ENCODE results near the gene DNAAF9. TPM values are rescaled to one million over a fixed set of nuclear protein-coding genes. Genes with fewer than 3 reads are reported as not detected.
A peak's percentile ranks its signal among the peaks of the same experiment; 100 is the strongest.
"Not testable (repeated sequence)": the region's sequence is repeated elsewhere in the genome, so short reads cannot be mapped to it uniquely, and the experiment has no call there.

DNAAF9 gene
- total RNA-seq, 2 donors from 2014 or later = 2.4 to 3.9 TPM

DNA sequence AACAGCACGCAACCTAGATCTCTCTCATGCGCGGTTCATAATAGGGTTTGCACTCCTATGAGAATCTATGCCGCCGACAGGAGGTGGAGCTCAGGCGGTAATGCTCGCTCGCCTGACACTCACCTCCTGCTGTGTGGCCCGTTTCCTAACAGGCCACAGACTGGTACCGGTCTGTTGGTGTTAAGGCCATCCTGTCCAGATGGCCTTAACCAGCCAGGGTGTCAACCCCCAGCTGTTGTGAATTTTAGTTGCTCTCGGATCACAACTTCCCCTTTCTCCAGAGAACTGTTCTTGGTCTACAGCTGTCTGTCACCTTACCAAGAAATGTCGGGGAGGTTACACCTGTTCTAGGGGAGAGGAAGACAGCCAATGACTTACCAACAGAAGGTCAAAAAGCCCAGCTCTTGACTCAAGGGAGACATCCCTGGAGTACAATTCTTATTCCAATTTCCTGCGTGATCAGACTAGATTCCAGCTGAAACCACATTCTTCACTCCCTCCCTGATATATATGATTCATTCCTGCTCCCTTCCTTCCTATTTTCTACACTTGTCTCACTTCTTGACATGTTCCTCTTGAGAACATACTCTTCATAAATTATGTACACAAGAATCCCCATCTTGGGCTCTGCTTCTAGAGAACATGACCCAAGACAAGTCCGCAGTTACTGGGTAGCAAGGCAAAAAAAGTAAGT lies 23.1 kb upstream of the DNAAF9 start:
- peaks cover 5 to 7% of the 10 kb centered on the region in 2 donors for H3K27me3 Mint-ChIP-seq
- DNase-seq (ENCODE audit: low spot score) (no peak), ATAC-seq (peak in 1 of 2 donors; percentile 36)
- H3K27ac Mint-ChIP-seq = no peak overlapping the region
- no peak overlapping the region for H3K4me3 Mint-ChIP-seq
- H3K36me3 Mint-ChIP-seq = no peaks in the 10 kb centered on the region
- peaks cover 0 to 3% of the 10 kb centered on the region in 2 donors for H3K4me1 Mint-ChIP-seq (ENCODE audit: low read depth in 2 of 2)
- H3K9me3 Mint-ChIP-seq = no peaks in the 10 kb centered on the region

DNA sequence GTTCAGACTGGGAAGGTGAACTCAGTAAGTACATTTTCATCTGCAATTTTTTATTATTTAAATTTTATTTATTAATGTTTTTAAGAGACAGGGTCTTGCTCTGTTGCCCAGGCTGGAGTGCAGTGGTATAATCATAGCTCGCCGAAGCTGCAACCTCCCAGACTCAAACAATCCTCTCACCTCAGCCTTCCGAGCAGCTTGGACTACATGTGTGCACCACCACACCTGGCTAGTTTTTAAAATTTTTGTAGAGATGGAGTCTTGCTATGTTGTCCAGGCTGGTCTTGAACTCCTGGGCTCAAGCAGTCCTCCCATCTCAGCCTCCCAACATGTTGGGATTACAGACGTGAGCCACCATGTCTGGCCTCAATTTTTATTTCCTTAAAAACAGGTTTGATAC lies 19.3 kb upstream of the DNAAF9 start:
- ATAC-seq, H3K4me3 Mint-ChIP-seq: not testable (repeated sequence)

DNA sequence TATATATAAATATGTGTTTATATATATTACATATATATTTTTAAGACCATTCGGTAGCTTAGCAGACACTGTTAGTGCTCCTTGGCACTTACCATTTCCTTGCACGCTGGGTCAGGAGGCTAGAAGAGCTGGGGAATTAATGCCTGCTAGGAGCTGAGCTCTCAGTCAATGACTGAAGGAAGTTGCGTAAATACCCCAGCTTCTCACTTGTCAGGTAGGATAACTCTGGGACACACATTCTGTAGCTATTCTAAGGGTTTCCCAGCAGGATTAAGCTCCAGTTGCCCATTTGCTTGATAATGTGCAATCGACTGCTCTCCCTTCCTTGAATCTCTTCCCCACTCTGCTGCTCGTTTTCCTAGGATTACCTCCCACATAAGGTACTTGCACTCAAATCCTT lies 15.7 kb upstream of the DNAAF9 start:
- peaks cover 7 to 10% of the 10 kb centered on the region in 2 donors for H3K4me1 Mint-ChIP-seq (ENCODE audit: low read depth in 2 of 2)
- DNase-seq (ENCODE audit: low spot score) (no peak), ATAC-seq (no peak)
- H3K4me3 Mint-ChIP-seq = no peak overlapping the region
- peaks cover 5 to 6% of the 10 kb centered on the region in 2 donors for H3K27me3 Mint-ChIP-seq
- no peaks in the 10 kb centered on the region for H3K36me3 Mint-ChIP-seq
- H3K9me3 Mint-ChIP-seq = no peaks in the 10 kb centered on the region
- H3K27ac Mint-ChIP-seq = no peak overlapping the region

More for the DNA sequence above, 19.3 kb upstream of the DNAAF9 start:
- peaks cover 11 to 12% of the 10 kb centered on the region in 2 donors for H3K27me3 Mint-ChIP-seq
- H3K9me3 Mint-ChIP-seq; H3K36me3 Mint-ChIP-seq; H3K27ac Mint-ChIP-seq; DNase-seq (ENCODE audit: low spot score); H3K4me1 Mint-ChIP-seq (ENCODE audit: low read depth in 2 of 2): not testable (repeated sequence)

DNA sequence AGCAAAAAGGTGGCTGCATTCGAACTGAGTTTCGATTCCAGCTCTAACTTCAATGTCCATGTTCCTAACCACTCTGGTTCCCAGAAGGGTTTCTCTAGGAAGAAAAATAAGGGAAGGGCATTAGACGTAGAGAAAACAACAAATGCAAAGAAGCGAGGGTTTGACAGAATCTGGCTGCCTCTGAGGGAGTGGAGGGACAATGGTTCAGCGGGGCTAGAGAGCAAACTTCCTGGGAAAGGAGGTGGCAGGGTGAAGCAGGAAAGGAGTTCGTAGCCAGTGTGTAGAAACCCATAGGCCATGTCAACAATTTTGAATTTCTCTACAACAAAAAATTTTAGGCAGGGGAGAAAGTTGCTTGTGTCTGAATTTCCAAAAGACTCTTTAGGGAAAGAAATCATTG lies 14.5 kb upstream of the DNAAF9 start:
- peak overlapping the region in 1 of 2 donors; percentile 40 for H3K27ac Mint-ChIP-seq
- peaks cover 5 to 7% of the 10 kb centered on the region in 2 donors for H3K27me3 Mint-ChIP-seq

DNA sequence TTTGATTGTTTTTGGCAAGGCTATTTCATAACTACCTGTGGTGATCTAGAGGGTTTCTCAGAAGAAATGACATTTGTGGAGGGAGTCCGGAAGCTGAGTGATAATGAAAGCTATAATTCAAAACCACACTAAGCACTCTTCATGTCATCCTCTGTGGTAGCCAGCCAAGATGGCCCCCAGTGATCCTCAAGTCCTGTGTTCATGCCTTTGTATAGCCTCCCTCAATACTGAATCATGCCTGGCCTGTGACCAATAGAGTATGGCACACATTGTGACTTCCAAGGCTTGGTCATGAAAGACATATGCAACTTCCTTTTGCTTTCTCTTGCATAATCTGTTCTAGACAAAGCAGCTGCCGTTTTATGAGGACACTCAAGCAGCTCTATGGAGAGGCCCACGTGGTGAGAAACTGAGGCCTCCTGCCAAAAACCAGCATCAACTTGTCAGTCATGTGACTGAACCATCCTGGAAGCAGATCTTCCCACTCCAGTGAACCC lies 12.8 kb upstream of the DNAAF9 start:
- Mint-ChIP-seq H3K36me3 (no peaks in the 10 kb centered on the region), H3K9me3 (no peaks in the 10 kb centered on the region), H3K27me3 (peaks cover 5 to 7% of the 10 kb centered on the region in 2 donors), H3K4me1 (ENCODE audit: low read depth in 2 of 2) (peaks cover 7 to 10% of the 10 kb centered on the region in 2 donors), H3K4me3 (peak overlapping the region; percentile 73), H3K27ac (peak overlapping the region; percentile 94 to 97)
- ATAC-seq (peak; percentile 100), DNase-seq (ENCODE audit: low spot score) (peak; percentile 79)

More for the DNA sequence above, 14.5 kb upstream of the DNAAF9 start:
- no peaks in the 10 kb centered on the region for H3K9me3 Mint-ChIP-seq
- H3K4me1 Mint-ChIP-seq (ENCODE audit: low read depth in 2 of 2) = peaks cover 7 to 10% of the 10 kb centered on the region in 2 donors
- no peak overlapping the region for H3K4me3 Mint-ChIP-seq
- H3K36me3 Mint-ChIP-seq = no peaks in the 10 kb centered on the region
- ATAC-seq = no peak
- DNase-seq (ENCODE audit: low spot score) = no peak

DNA sequence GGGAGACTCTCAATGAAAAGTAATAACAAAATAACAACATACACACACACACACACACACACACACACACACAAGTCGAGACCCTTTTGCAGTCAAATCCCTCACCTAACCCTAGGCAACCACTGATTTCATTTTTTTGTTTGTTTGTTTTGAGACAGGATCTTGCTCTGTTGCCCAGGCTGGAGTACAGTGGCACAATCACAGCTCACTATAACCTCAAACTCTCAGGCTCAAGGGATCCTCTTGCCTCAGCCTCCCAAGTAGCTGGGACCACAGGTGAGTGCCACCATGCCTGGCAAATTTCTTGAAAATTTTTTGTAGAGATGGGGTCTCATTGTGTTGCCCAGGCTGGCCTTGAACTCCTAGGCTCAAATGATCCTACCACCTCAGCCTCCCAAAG lies 10.7 kb upstream of the DNAAF9 start:
- not testable (repeated sequence) for ATAC-seq; H3K27me3 Mint-ChIP-seq; H3K4me3 Mint-ChIP-seq; H3K36me3 Mint-ChIP-seq; DNase-seq (ENCODE audit: low spot score); H3K9me3 Mint-ChIP-seq; H3K27ac Mint-ChIP-seq
- H3K4me1 Mint-ChIP-seq (ENCODE audit: low read depth in 2 of 2) = peaks cover 7 to 15% of the 10 kb centered on the region in 2 donors

DNA sequence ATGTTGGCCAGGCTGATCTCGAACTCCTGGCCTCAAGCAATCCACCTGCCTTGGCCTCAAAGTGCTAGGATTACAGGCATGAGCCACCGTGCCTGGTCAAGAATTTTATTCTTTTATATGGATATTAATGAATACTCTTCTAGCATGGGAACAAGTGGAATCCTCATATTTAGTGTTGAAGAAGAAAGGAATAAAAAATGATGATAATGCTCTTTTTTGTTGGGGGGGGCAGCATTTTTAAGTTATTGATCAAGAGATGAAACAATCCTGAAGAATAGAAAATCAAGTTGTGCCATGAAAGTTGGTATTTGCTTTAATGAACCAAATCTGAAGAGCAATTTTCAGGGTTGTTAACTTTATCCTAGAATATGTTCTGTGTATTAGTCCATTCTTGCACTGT lies 6.7 kb upstream of the DNAAF9 start:
- Mint-ChIP-seq H3K4me1 (ENCODE audit: low read depth in 2 of 2) (peaks cover 0 to 5% of the 10 kb centered on the region in 2 donors), H3K9me3 (no peaks in the 10 kb centered on the region), H3K36me3 (no peaks in the 10 kb centered on the region), H3K27ac (no peak overlapping the region), H3K4me3 (no peak overlapping the region), H3K27me3 (peaks cover 0 to 5% of the 10 kb centered on the region in 2 donors)
- ATAC-seq = no peak
- no peak for DNase-seq (ENCODE audit: low spot score)

DNA sequence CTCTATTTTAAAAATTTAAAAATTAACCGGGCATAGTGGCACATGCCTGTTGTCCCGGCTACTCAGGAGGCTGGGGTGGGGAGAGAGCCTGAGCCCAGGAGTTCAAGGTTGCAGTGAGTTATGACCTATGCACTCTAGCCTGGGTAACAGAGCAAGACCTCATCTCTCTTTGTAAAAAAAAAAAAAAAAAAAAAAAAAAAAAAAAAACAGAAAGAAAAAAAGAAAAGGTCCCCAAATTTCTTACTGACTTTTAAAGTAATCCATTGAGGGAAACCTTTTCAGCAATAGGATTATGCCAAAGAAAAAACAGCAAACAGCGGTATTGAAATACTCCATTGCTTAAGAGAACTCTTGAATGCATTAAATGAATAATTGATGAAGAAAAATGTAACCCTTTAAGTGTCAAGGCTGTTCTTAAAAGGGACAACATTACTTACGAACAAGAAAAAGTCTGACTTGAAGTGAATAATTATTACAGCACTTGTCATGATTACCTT lies 6.0 kb upstream of the DNAAF9 start:
- H3K4me1 Mint-ChIP-seq (ENCODE audit: low read depth in 2 of 2) = peaks cover 5 to 10% of the 10 kb centered on the region in 2 donors
- no peak for DNase-seq (ENCODE audit: low spot score)
- H3K27ac Mint-ChIP-seq = no peak overlapping the region
- H3K36me3 Mint-ChIP-seq = no peaks in the 10 kb centered on the region
- H3K4me3 Mint-ChIP-seq = no peak overlapping the region
- ATAC-seq = no peak
- no peaks in the 10 kb centered on the region for H3K9me3 Mint-ChIP-seq
- peaks cover 0 to 5% of the 10 kb centered on the region in 2 donors for H3K27me3 Mint-ChIP-seq

DNA sequence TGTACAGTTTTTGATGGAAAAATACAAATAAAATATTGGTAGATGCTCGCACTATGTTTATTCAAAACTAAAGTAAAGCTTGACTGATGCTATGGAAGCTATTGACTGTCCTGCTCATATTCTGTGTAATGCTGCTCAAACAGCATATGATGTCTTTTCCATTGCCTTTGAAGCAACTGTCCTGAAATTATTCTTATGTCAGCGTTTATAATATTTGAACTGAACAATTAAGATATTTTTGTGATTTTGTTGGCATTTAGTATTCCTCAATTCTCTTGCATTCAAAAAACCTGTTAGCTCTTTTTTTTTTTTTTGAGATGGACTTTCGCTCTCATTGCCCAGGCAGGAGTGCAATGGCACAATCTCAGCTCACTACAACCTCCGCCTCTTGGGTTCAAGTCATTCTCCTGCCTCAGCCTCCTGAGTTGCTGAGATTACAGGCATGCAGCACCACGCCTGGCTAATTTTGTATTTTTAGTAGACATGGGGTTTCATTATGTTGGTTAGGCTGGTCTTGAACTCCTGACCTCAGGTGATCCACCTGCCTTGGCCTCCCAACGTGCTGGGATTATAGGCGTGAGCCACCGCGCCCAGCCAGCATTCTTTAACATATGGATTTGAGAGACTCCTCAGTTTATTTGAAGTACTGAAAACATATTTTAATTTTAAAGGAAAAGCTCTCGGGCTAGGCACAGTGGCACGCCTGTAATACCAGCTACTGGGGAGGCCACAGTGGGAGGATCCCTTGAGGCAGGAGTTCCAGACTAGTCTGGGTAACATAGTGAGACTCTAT lies 5.3 kb upstream of the DNAAF9 start:
- peaks cover 0 to 3% of the 10 kb centered on the region in 2 donors for H3K27me3 Mint-ChIP-seq
- H3K36me3 Mint-ChIP-seq = no peaks in the 10 kb centered on the region
- no peaks in the 10 kb centered on the region for H3K9me3 Mint-ChIP-seq
- no peak overlapping the region for H3K27ac Mint-ChIP-seq
- no peak overlapping the region for H3K4me3 Mint-ChIP-seq
- ATAC-seq = no peak
- H3K4me1 Mint-ChIP-seq (ENCODE audit: low read depth in 2 of 2) = peaks cover 11 to 17% of the 10 kb centered on the region in 2 donors
- no peak for DNase-seq (ENCODE audit: low spot score)

DNA sequence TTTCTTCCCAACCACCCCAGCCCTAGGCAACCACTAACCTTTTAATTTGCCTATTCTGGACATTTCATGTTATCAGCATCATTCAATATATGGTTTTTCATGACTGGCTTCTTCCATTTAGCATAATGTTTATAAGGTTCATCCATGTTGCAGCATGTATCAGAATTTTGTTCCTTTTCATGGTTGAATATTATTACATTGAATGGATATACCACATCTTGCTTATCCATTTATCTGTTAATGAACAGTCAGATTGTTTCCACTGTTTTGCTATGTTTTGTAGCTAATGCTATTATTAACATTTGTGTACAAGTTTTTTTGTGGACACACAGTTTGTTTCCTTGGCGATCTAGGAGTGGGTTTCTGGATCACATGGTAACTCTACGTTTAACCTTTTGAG lies 3.0 kb upstream of the DNAAF9 start:
- H3K4me1 Mint-ChIP-seq (ENCODE audit: low read depth in 2 of 2) = peaks cover 21 to 34% of the 10 kb centered on the region in 2 donors
- H3K27ac Mint-ChIP-seq = no peak overlapping the region
- H3K9me3 Mint-ChIP-seq = no peaks in the 10 kb centered on the region
- DNase-seq (ENCODE audit: low spot score) (no peak), ATAC-seq (no peak)
- H3K36me3 Mint-ChIP-seq = no peaks in the 10 kb centered on the region
- peaks cover 0 to 3% of the 10 kb centered on the region in 2 donors for H3K27me3 Mint-ChIP-seq
- H3K4me3 Mint-ChIP-seq = no peak overlapping the region

DNA sequence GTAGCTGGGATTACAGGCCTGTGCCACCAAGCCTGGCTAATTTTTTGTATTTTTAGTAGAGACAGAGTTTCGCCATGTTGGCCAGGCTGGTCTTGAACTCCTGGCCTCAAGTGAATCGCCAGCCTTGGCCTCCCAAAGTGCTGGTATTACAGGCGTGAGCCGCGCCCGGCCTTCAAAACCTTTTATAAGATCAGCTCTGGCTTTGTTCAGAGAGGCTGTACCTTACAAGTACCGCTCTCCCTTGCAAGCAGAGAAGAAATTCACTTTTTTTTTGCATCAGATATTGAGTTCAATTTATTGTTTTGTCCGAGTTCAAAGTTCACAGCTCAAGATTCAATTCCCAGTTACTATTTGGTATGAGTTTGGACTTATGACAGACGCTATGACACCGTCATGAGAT lies 1.9 kb upstream of the DNAAF9 start:
- Mint-ChIP-seq H3K36me3 (no peaks in the 10 kb centered on the region), H3K4me3 (peak overlapping the region; percentile 95), H3K27ac (peak overlapping the region; percentile 86 to 93), H3K4me1 (ENCODE audit: low read depth in 2 of 2) (peaks cover 21 to 37% of the 10 kb centered on the region in 2 donors), H3K9me3 (no peaks in the 10 kb centered on the region), H3K27me3 (peaks cover 0 to 3% of the 10 kb centered on the region in 2 donors)
- no peak for DNase-seq (ENCODE audit: low spot score)
- ATAC-seq = no peak

DNA sequence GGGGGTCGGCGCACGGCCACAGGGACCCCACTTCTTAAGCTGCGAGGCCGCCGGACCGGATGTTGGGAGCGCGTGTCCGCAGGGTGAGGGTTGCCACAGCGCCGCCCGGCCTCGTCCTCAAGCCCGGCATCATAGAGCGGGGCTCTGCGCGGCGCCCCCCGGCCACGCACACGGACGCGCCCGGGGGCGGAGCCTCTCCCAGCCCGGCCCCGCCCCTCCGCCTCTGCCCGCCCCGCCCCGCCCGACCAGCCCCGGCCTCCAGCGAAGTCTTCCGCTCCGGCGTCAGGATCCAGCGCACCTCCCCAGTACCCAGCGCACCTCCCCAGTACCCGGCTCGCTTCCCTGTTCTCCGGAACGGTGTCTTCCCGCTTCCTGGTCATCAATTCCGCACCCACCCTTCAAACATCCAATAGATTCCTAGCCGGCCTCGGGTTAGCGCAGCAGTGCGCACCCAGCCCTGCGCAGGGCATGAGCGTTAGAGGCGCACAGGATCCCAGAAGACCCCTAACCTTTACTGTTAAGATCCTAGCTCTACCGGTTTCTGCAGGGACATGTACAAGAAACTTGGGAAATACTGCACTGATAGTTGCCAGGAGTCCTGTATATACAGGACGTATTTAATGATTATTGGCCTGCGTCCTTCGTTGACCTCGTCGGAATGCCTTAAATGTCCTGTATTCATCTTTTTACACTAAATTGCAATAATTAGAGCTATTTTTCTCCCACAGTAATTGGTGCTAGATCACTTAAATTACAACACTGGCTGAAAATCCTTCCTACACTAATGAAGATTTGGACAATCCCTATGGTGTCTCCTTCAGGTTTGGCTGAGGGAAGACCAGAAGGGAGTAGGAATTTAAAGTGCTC lies 535 bp upstream of the DNAAF9 start:
- Mint-ChIP-seq H3K27ac (peak overlapping the region; percentile 86 to 93), H3K4me1 (ENCODE audit: low read depth in 2 of 2) (peaks cover 21 to 41% of the 10 kb centered on the region in 2 donors), H3K9me3 (no peaks in the 10 kb centered on the region), H3K4me3 (peak overlapping the region; percentile 95), H3K36me3 (no peaks in the 10 kb centered on the region), H3K27me3 (peaks cover 0 to 3% of the 10 kb centered on the region in 2 donors)
- peak; percentile 83 to 88 for ATAC-seq
- peak; percentile 73 for DNase-seq (ENCODE audit: low spot score)

DNA sequence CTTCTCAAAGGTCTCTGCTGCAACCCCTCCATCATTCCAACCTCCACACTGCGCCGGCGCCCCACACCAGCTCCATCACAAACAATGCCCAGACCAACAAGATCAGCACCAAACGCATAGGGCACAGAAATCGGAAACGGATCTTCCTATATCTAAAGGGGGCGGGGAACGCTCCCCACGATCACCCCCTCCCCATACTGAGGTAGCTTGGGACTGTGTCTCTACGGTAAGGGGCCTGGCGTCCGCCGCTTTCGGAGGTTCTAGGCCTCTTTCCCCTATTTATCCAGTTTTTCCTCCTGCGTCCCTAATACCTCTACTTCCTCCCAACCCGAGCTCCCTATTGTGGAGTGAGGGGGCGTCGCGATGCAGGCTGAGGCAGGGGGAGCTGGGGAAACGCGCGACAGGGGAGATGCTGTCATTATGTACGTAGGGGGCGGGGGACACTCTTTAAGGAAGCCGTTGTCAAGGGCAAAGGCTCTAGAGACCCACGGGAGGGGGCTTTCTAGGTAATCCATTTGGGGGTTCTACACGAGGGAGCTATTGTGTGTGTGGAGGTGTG lies 909 bp downstream of the DNAAF9 start:
- Mint-ChIP-seq H3K27me3 (no peaks in the 10 kb centered on the region), H3K36me3 (no peaks in the 10 kb centered on the region), H3K4me3 (peak overlapping the region; percentile 95), H3K4me1 (ENCODE audit: low read depth in 2 of 2) (peaks cover 21 to 41% of the 10 kb centered on the region in 2 donors), H3K9me3 (no peaks in the 10 kb centered on the region), H3K27ac (peak overlapping the region; percentile 46 to 77)
- ATAC-seq = no peak
- DNase-seq (ENCODE audit: low spot score) = no peak
